Hepatocyte (in vitro differentiated cells): ENCODE data around the gene BAHCC1. TPM values are rescaled to one million over a fixed set of nuclear protein-coding genes. Genes with fewer than 3 reads are reported as not detected.
"Not testable (repeated sequence)": the region's sequence is repeated elsewhere in the genome, so short reads cannot be mapped to it uniquely, and the experiment has no call there.

Experiments used
- DNase-seq: peaks from one replicate; pipeline ENCODE4 v3.0.0-alpha.2; 2016; ENCODE audit warnings: low spot score
- H2AFZ ChIP-seq: fragments of 200-600 bp; sonication (generic); 2 replicates; pipeline ENCODE4 v1.6.0; 2016; ENCODE audit warnings: antibody characterized with exemption, mild to moderate bottlenecking
- H3K27ac ChIP-seq: fragments of 200-600 bp; sonication (generic); 2 replicates; pipeline ENCODE4 v1.5.1; 2016; ENCODE audit warnings: mild to moderate bottlenecking
- H3K27me3 ChIP-seq: fragments of 200-600 bp; sonication (generic); 2 replicates; pipeline ENCODE4 v1.6.1; 2016
- H3K36me3 ChIP-seq: fragments of 200-600 bp; sonication (generic); replicated peaks from 2 replicates; pipeline ENCODE4 v1.5.1; 2016; ENCODE audit warnings: low read depth; ENCODE audit not compliant: insufficient read depth
- H3K4me1 ChIP-seq: fragments of 200-600 bp; sonication (generic); 2 replicates; pipeline ENCODE4 v1.5.1; 2016; ENCODE audit warnings: mild to moderate bottlenecking, moderate library complexity; ENCODE audit not compliant: insufficient read depth
- H3K4me2 ChIP-seq: fragments of 200-600 bp; sonication (generic); 2 replicates; pipeline ENCODE4 v1.6.0; 2016
- H3K4me3 ChIP-seq: fragments of 200-600 bp; sonication (generic); 2 replicates; pipeline ENCODE4 v1.5.1; 2016; ENCODE audit warnings: mild to moderate bottlenecking
- H3K79me2 ChIP-seq: fragments of 200-600 bp; sonication (generic); 2 replicates; pipeline ENCODE4 v1.6.0; 2017; ENCODE audit warnings: mild to moderate bottlenecking
- H3K9me2 ChIP-seq: fragments of 200-600 bp; sonication (generic); replicated peaks from 2 replicates; pipeline ENCODE4 v1.6.0; 2017; ENCODE audit warnings: mild to moderate bottlenecking; ENCODE audit not compliant: insufficient read depth
- H3K9me3 ChIP-seq: fragments of 200-600 bp; sonication (generic); 2 replicates; pipeline ENCODE4 v1.5.1; 2016; ENCODE audit warnings: low read depth, mild to moderate bottlenecking
- H4K20me1 ChIP-seq: fragments of 200-600 bp; sonication (generic); 2 replicates; pipeline ENCODE4 v1.6.0; 2016; ENCODE audit warnings: mild to moderate bottlenecking; ENCODE audit not compliant: insufficient read depth, poor library complexity, severe bottlenecking
- CTCF ChIP-seq: fragments of 200-600 bp; sonication (generic); IDR thresholded peaks from 2 replicates; pipeline ENCODE4 v1.5.1; 2016; ENCODE audit warnings: antibody characterized with exemption, mild to moderate bottlenecking; ENCODE audit not compliant: poor library complexity
- EZH2 ChIP-seq: fragments of 200-600 bp; sonication (generic); IDR thresholded peaks from 2 replicates; pipeline ENCODE4 v1.6.1; 2016; ENCODE audit warnings: antibody characterized with exemption, mild to moderate bottlenecking, borderline replicate concordance
- EZH2phosphoT487 ChIP-seq: fragments of 200-600 bp; sonication (generic); IDR thresholded peaks from one replicate; pipeline ENCODE4 v1.6.1; 2018; ENCODE audit warnings: antibody characterized with exemption, mild to moderate bottlenecking, low read depth, moderate library complexity; ENCODE audit not compliant: unreplicated experiment, severe bottlenecking
- WGBS: methylation state at CpG from one replicate; pipeline ENCODE4 v1.1.6; 2016; ENCODE audit warnings: low lambda C conversion rate; ENCODE audit errors: missing lambda C conversion rate; 5-methylcytosine and 5-hydroxymethylcytosine counted together
- polyA plus RNA-seq: library from polyadenylated mRNA; unstranded; fragments of >200 nt; fragmentation: Nextera tagmentation; extraction: Ambion mirVana; gene quantifications from 2 replicates; pipeline ENCODE4 v1.2.1, GENCODE V29; 2016
- total RNA-seq: library from RNA; depleted of rRNA; stranded (reverse); fragments of >200 nt; gene quantifications from 2 replicates; pipeline ENCODE4 v1.2.3, GENCODE V29; 2014

The BAHCC1 gene
- total and polyA plus RNA-seq, 2 experiments from 2014 or later, result 6.4 to 6.6 TPM

- H3K27ac ChIP-seq, result peak overlapping the region; percentile 20
- no peak for DNase-seq
- H3K9me2 ChIP-seq, result no peaks in the 10 kb centered on the region
- no peaks in the 10 kb centered on the region for H4K20me1 ChIP-seq
- no peaks in the 10 kb centered on the region for H3K9me3 ChIP-seq
- H3K36me3 ChIP-seq, result no peaks in the 10 kb centered on the region
- H2AFZ ChIP-seq, result peak overlapping the region; percentile 11
- TF ChIP-seq EZH2phosphoT487, result no peak
- TF ChIP-seq CTCF, result no peak
- no peak for TF ChIP-seq EZH2
- H3K79me2 ChIP-seq, result peaks cover 20% of the 10 kb centered on the region
- no peaks in the 10 kb centered on the region for H3K27me3 ChIP-seq
- H3K4me3 ChIP-seq, result no peak overlapping the region
- peak overlapping the region; percentile 33 for H3K4me2 ChIP-seq
- 79% methylated on average over 8 of the region's 8 CpGs for WGBS
- peaks cover 16% of the 10 kb centered on the region for H3K4me1 ChIP-seq
These were observed 44.9 kb upstream of the BAHCC1 start for GRCh38 chr17:81350320-81350890.

DNA sequence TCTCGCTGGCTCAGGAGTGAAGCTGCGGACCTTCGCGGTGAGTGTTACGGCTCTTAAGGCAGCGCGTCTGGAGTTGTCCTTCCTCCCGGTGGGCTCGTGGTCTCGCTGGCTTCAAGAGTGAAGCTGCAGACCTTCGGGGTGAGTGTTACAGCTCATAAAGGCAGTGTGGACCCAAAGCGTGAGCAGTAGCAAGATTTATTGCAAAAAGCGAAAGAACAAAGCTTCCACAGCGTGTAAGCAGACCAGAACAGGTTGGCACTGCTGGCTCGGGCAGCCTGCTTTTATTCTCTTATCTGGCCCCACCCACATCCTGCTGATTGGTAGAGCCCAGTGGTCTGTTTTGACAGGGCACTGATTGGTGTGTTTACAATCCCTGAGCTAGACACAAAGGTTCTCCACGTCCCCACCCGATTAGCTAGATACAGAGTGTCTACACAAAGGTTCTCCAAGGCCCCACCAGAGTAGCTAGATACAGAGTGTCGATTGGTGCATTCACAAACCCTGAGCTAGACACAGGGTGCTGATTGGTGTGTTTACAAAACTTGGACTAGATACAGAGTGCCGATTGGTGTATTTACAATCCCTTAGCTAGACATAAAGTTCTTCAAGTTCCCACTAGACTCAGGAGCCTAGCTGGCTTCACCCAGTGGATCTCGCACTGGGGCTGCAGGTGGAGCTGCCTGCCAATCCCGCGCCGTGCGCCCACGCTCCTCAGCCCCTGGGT is 43.8 kb upstream of the BAHCC1 start:
- 88% methylated on average over 24 of the region's 25 CpGs for WGBS
- H3K4me3 ChIP-seq, H3K9me3 ChIP-seq, H3K36me3 ChIP-seq, H4K20me1 ChIP-seq, H2AFZ ChIP-seq, H3K27me3 ChIP-seq, H3K9me2 ChIP-seq, DNase-seq, H3K4me2 ChIP-seq, H3K27ac ChIP-seq: not testable (repeated sequence)
- peaks cover 16% of the 10 kb centered on the region for H3K4me1 ChIP-seq
- H3K79me2 ChIP-seq, result peaks cover 16% of the 10 kb centered on the region

GRCh38 chr17:81352056-81352455 is 43.2 kb upstream of the BAHCC1 start:
- H3K4me2 ChIP-seq, H3K9me2 ChIP-seq, H3K36me3 ChIP-seq, DNase-seq, H3K27me3 ChIP-seq, H4K20me1 ChIP-seq, H2AFZ ChIP-seq, H3K27ac ChIP-seq, H3K4me3 ChIP-seq, H3K9me3 ChIP-seq: not testable (repeated sequence)
- Histone ChIP-seq H3K4me1 (peaks cover 12% of the 10 kb centered on the region), H3K79me2 (peaks cover 10% of the 10 kb centered on the region)
- 99% methylated on average over 16 of the region's 38 CpGs for WGBS

- no peaks in the 10 kb centered on the region for H3K9me2 ChIP-seq
- H4K20me1 ChIP-seq, result no peaks in the 10 kb centered on the region
- peaks cover 8% of the 10 kb centered on the region for H3K4me1 ChIP-seq
- H3K27ac ChIP-seq, result no peak overlapping the region
- no peaks in the 10 kb centered on the region for H3K79me2 ChIP-seq
- TF ChIP-seq EZH2 (no peak), EZH2phosphoT487 (no peak), CTCF (no peak)
- no peak overlapping the region for H3K4me3 ChIP-seq
- H3K36me3 ChIP-seq, result no peaks in the 10 kb centered on the region
- 84% methylated on average over 14 of the region's 14 CpGs for WGBS
- H2AFZ ChIP-seq, result no peak overlapping the region
- DNase-seq, result no peak
- H3K9me3 ChIP-seq, result no peaks in the 10 kb centered on the region
- H3K27me3 ChIP-seq, result no peaks in the 10 kb centered on the region
- no peak overlapping the region for H3K4me2 ChIP-seq
These were observed 40.9 kb upstream of the BAHCC1 start for GRCh38 chr17:81354252-81354953.
